Nasal cavity respiratory epithelium epithelial cell of viscerocranial mucosa (primary cell): ENCODE data around the gene DAO. TPM values are rescaled to one million over a fixed set of nuclear protein-coding genes. Genes with fewer than 3 reads are reported as not detected.

Source experiments
- total RNA-seq: library from RNA; depleted of rRNA; stranded (reverse); fragments of >200 nt; gene quantifications from 2 replicates; pipeline ENCODE4 v1.2.3, GENCODE V29; 2014

DAO gene
- not detected in 2 replicates for total RNA-seq

GRCh38 chr12:108879615-108880254 lies at the start of gene DAO:
Gene DAO, plus strand, starts transcription at chr12:108880092. Its CDS starts 4,915 bp downstream, at chr12:108885007.

Other genes with a start within 250 kb of the DAO start
- gene SELPLG, start 246.2 kb upstream of the DAO start, total RNA-seq = under 0.01 and 0.50 TPM in 2 replicates
- 180 and 284 TPM in 2 replicates for gene CORO1C, start 148.6 kb upstream of the DAO start, total RNA-seq
- 11.3 and 36.7 TPM in 2 replicates for gene SSH1, start 22.5 kb upstream of the DAO start, total RNA-seq
- gene SVOP, start 141.0 kb downstream of the DAO start, total RNA-seq = not detected in 2 replicates
- gene USP30, start 172.5 kb downstream of the DAO start, total RNA-seq = 4.4 and 8.3 TPM in 2 replicates
- gene ALKBH2, start 213.4 kb downstream of the DAO start, total RNA-seq = 19.9 and 34.9 TPM in 2 replicates
- 14.4 and 26.1 TPM in 2 replicates for gene UNG, start 217.5 kb downstream of the DAO start, total RNA-seq
- gene ACACB, start 236.5 kb downstream of the DAO start, total RNA-seq = 1.4 and 3.0 TPM in 2 replicates